Ovary (tissue), 9 donors: Measurements from ENCODE around the gene DIAPH1. TPM values are rescaled to one million over a fixed set of nuclear protein-coding genes. Genes with fewer than 3 reads are reported as not detected.

Experiments used
- DNase-seq, 5 donors: peaks; one replicate each; pipeline ENCODE4 v3.0.0-alpha.2; 2019 to 2020
- H3K27ac ChIP-seq, 2 donors: fragments of 200-600 bp; one replicate each; pipeline versions ENCODE4 v1.5.1 to v1.8.0; 2019 to 2022
- H3K27me3 ChIP-seq: fragments of 200-600 bp; one replicate; pipeline ENCODE4 v1.8.0; 2022
- H3K36me3 ChIP-seq: fragments of 200-600 bp; sonication (generic); one replicate; pipeline ENCODE4 v1.5.1; 2019
- H3K4me1 ChIP-seq: one replicate; pipeline ENCODE4 v1.8.1; 2013; ENCODE audit warnings: mild to moderate bottlenecking, moderate library complexity; ENCODE audit not compliant: insufficient read depth
- H3K4me3 ChIP-seq: fragments of 200-600 bp; sonication (generic); one replicate; pipeline ENCODE4 v1.5.1; 2017
- H3K9me3 ChIP-seq, 2 donors: fragments of 200-600 bp in 1 of 2; sonication (generic) in 1 of 2; one replicate each; pipeline versions ENCODE4 v1.5.1 to v1.8.1; 2013 to 2019; ENCODE audit warnings: mild to moderate bottlenecking in 1 of 2, moderate library complexity in 1 of 2
- CTCF ChIP-seq, 3 donors: fragments of 450-650 bp in 2 of 3; fragments of 200-600 bp in 1 of 3; IDR thresholded peaks; one replicate each; pipeline versions ENCODE4 v1.5.1 to v1.8.0; 2016 to 2022; ENCODE audit warnings: antibody characterized with exemption in 3 of 3, mild to moderate bottlenecking in 1 of 3
- EP300 ChIP-seq: sonication (generic); formaldehyde crosslinking; IDR thresholded peaks from one replicate; pipeline ENCODE4 v1.6.1; 2017; ENCODE audit warnings: antibody characterized with exemption
- POLR2A ChIP-seq: fragments of 450-650 bp; IDR thresholded peaks from one replicate; pipeline ENCODE4 v1.6.1; 2017; ENCODE audit warnings: antibody characterized with exemption, mild to moderate bottlenecking, moderate library complexity
- WGBS, 3 donors: extraction: QIAGEN DNeasy Blood & Tissue Kit in 1 of 3; methylation state at CpG; one replicate each; pipeline versions ENCODE4 v1.1.5 to v1.1.7; 2013 to 2017; 5-methylcytosine and 5-hydroxymethylcytosine counted together
- intact Hi-C, 4 donors: fragments of 100-400 bp; cut with DNase I; formaldehyde crosslinking; loops; one replicate each; pipeline versions ENCODE4 v1.11.0 to v1.15.1; 2022 to 2023
- polyA plus RNA-seq, 2 donors: library from polyadenylated mRNA; stranded (reverse); fragments of 200-250 nt in 1 of 2; fragments of 350-450 nt in 1 of 2; fragmentation: Illumina TruSeq in 1 of 2; extraction: RNeasy Lipid Tissue Mini Kit (QIAGEN cat#74804) in 1 of 2; gene quantifications; one replicate each; pipeline ENCODE4 v1.2.3, GENCODE V29; 2013 to 2014
- total RNA-seq, 7 donors: library from RNA; depleted of rRNA in 2 of 7; stranded (reverse); fragments of >200 nt in 2 of 7; fragmentation: NEBNext Ultra II Directional in 3 of 7; extraction: Animal tissue kit (Norgen Biotek cat#: 25700) in 3 of 7; gene quantifications; one replicate each; pipeline versions ENCODE4 v1.1.0 to v1.2.4, GENCODE V29; 2016 to 2023
- donor health status: DM: no; HTN: no; CAD: no; lungs with moderate emphysema.
- donor health status: DM: no; HTN: no; CAD: no.
- donor health status: Bipolar disorder and iron deficiency.
- donor health status: DM: yes; HTN: yes; CAD: no.
- donor health status: DM: no; HTN: no; CAD: no.
- donor health status: DM: yes; HTN: yes; CAD: no.

Gene DIAPH1
- total and polyA plus RNA-seq, 9 donors, result 21.2 to 51.0 (median 44.0) TPM

DNA sequence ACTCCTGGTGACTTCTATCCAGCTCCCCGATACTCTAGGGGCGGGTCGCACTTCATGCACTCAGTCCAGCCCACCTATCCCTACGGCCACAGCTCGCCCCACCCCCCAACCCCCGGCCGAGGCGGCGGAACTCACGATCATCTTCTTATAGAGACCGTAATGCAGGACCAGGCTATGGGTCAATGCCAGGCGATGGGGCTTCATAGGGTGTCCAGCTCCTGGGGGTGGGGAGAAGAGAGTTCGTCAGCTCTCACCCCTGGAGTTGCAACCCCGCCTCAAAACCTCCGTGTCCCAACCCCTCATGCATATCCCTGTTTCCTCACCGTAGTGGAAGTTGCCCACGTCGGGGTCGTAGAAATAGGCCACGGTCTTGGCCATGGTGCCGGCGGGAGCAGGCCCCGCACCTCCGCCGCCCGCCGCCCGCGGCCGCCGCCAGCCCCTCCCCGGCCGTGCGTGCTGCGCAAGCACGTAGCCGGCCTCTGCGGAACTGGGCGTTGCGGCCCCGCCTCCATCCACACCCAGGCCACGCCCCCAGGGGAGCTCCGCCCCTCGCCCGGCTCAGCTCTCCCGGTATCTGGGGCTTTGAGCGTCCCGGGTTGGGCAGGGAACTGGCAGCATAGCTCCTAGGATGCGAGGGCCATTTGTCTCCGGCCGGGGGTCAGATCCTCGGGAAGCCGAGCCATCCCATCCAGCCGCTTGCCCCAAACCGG is 17.8 kb upstream of the DIAPH1 start, which contains the start of the genes HDAC3 and RELL2:
HDAC3 (minus strand) TSS at position 437 of the 710 bp plus-strand sequence; CDS start at position 378, 59 bp downstream.
RELL2 (plus strand) TSS at position 585 of the 710 bp plus-strand sequence. CDS start 1,229 bp downstream, outside the sequence.
- 0 to 1% (median 1%) methylated on average over 41 to 55 of the region's 55 CpGs for WGBS, 3 donors
- Histone ChIP-seq H3K9me3 (no peaks in the 10 kb centered on the region), H3K36me3 (no peaks in the 10 kb centered on the region), H3K27me3 (no peaks in the 10 kb centered on the region), H3K4me3 (peak within 1 kb of the TSS; percentile 94), H3K27ac (peak within 1 kb of the TSS; percentile 9 to 37), H3K4me1 (peaks cover 13% of the 10 kb centered on the region)
- DNase-seq, result peak; percentile 92 to 97 (median 96)
- intact Hi-C loops, result no loop called here
- TF ChIP-seq EP300 (no peak), POLR2A (peak; percentile 84), CTCF (IDR thresholded peaks at IDR 0.05) (no peak)

GRCh38 chr5:141636106-141636412 is 17.3 kb upstream of the DIAPH1 start:
- H3K27ac ChIP-seq, result peak overlapping the region; percentile 9 to 37
- H3K4me1 ChIP-seq, result peaks cover 13% of the 10 kb centered on the region
- WGBS, 3 donors, result 0 to 1% (median 1%) methylated on average over 4 of the region's 4 CpGs

GRCh38 chr5:141635646-141636045 is 16.8 kb upstream of the DIAPH1 start:
- no peaks in the 10 kb centered on the region for H3K9me3 ChIP-seq
- TF ChIP-seq EP300 (no peak), POLR2A (no peak), CTCF (IDR thresholded peaks at IDR 0.05) (no peak)
- no peak for DNase-seq
- H3K4me3 ChIP-seq, result peak overlapping the region; percentile 94
- H3K27ac ChIP-seq, result no peak overlapping the region
- WGBS, 3 donors, result 47 to 53% (median 52%) methylated on average over 7 of the region's 7 CpGs
- intact Hi-C loops, result no loop called here
- H3K27me3 ChIP-seq, result no peaks in the 10 kb centered on the region
- H3K36me3 ChIP-seq, result no peaks in the 10 kb centered on the region
- H3K4me1 ChIP-seq, result peaks cover 13% of the 10 kb centered on the region

More at GRCh38 chr5:141636106-141636412, 17.3 kb upstream of the DIAPH1 start:
- no peaks in the 10 kb centered on the region for H3K27me3 ChIP-seq
- DNase-seq, result no peak
- H3K36me3 ChIP-seq, result no peaks in the 10 kb centered on the region
- TF ChIP-seq POLR2A (no peak), CTCF (IDR thresholded peaks at IDR 0.05) (no peak), EP300 (no peak)
- peak overlapping the region; percentile 94 for H3K4me3 ChIP-seq
- H3K9me3 ChIP-seq, result no peaks in the 10 kb centered on the region
- intact Hi-C loops, result no loop called here

DNA sequence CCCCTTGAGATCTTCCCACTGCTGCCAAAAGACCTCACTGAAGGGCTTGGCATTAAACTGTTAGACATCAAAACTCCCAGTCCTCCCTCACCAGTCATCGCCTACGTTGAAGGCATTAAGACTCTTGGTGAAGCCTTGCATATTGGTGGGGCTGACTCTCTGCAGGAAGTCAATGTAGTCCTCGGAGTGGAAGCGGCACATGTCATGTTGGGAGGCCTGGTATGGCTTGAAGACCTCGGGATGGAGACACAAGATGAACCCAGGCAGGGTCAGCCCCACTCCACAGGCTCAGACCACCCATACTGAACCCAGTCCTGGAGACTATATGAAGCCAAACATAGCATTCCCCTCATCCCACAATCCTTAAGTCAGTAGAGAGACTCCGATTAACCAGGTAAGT is 15.9 kb upstream of the DIAPH1 start:
- no peaks in the 10 kb centered on the region for H3K36me3 ChIP-seq
- TF ChIP-seq POLR2A, result no peak
- no peak for TF ChIP-seq EP300
- no peak for TF ChIP-seq CTCF (IDR thresholded peaks at IDR 0.05)
- intact Hi-C loops, result no loop called here
- H3K4me3 ChIP-seq, result no peak overlapping the region
- 86 to 90% (median 88%) methylated on average over 6 of the region's 6 CpGs for WGBS, 3 donors
- no peaks in the 10 kb centered on the region for H3K9me3 ChIP-seq
- DNase-seq, result no peak
- no peaks in the 10 kb centered on the region for H3K27me3 ChIP-seq
- peaks cover 13% of the 10 kb centered on the region for H3K4me1 ChIP-seq
- H3K27ac ChIP-seq, result no peak overlapping the region
